HEK293 (cell line): ENCODE data around the gene NFYB.
A peak's percentile ranks its signal among the peaks of the same experiment; 100 is the strongest.

Experiments
- CTCF ChIA-PET: fragments of 350-600 bp; formaldehyde crosslinking; extraction: SDS; loops from one replicate; lab custom pipeline; 2021; ENCODE audit warnings: antibody characterized with exemption; lab: Yijun Ruan, JAX
- POLR2A ChIA-PET: fragments of 300-600 bp; formaldehyde crosslinking; extraction: SDS; loops from one replicate; lab custom pipeline; 2020; ENCODE audit warnings: antibody characterized with exemption, inconsistent platforms; lab: Yijun Ruan, JAX
- H3K27ac ChIP-seq: fragments of 200-500 bp; sonication (Bioruptor generic); 2 replicates; pipeline ENCODE4 v1.5.1; 2014; ENCODE audit warnings: low read depth, low read length, control low read depth, inconsistent platforms; ENCODE audit errors: extremely low read depth
- H3K36me3 ChIP-seq, 2 experiments: fragments of 200-500 bp in 1 of 2; sonication (Bioruptor generic) in 1 of 2; 1 replicate in 1 of 2; 2 replicates in 1 of 2; pipeline ENCODE4 v1.5.1; 2014 to 2017; ENCODE audit warnings: inconsistent platforms in 2 of 2, low read length in 2 of 2; ENCODE audit not compliant: control insufficient read depth in 2 of 2, insufficient read depth in 1 of 2
- H3K4me1 ChIP-seq: fragments of 200-500 bp; sonication (Bioruptor generic); 2 replicates; pipeline ENCODE4 v1.5.1; 2014; ENCODE audit warnings: mild to moderate bottlenecking, low read length, inconsistent platforms; ENCODE audit not compliant: control insufficient read depth, insufficient read depth
- H3K4me3 ChIP-seq: 2 replicates; pipeline ENCODE4 v1.5.1; 2011; ENCODE audit warnings: low read depth, mild to moderate bottlenecking, control low read depth, low read length, moderate library complexity
- H3K9me3 ChIP-seq: fragments of 200-500 bp; sonication (Bioruptor generic); 2 replicates; pipeline ENCODE4 v1.5.1; 2014; ENCODE audit warnings: low read depth, low read length, inconsistent platforms; ENCODE audit not compliant: control insufficient read depth, insufficient read depth
- IKZF3 ChIP-seq: fragments of 450-650 bp; IDR thresholded peaks from 2 replicates; pipeline ENCODE4 v1.5.0; 2018; ENCODE audit warnings: missing biosample characterization, mild to moderate bottlenecking, missing genetic modification characterization, moderate library complexity
- MEIS1 ChIP-seq: sonication (generic); formaldehyde crosslinking; IDR thresholded peaks from 2 replicates; pipeline ENCODE4 v1.8.1; 2022; ENCODE audit warnings: missing genetic modification reagents, mild to moderate bottlenecking, borderline replicate concordance
- MZF1 ChIP-seq: fragments of 450-650 bp; formaldehyde crosslinking; IDR thresholded peaks from 2 replicates; pipeline ENCODE4 v1.5.1; 2017; ENCODE audit warnings: missing biosample characterization, missing genetic modification characterization, borderline replicate concordance
- ZBTB7A ChIP-seq: fragments of 450-650 bp; formaldehyde crosslinking; IDR thresholded peaks from 2 replicates; pipeline ENCODE4 v1.5.1; 2016; ENCODE audit warnings: low read depth, missing biosample characterization, missing genetic modification characterization
- ZNF10 ChIP-seq: fragments of 450-650 bp; formaldehyde crosslinking; IDR thresholded peaks from 2 replicates; pipeline ENCODE4 v1.5.1; 2017; ENCODE audit warnings: missing biosample characterization, missing genetic modification characterization
- ZNF140 ChIP-seq: fragments of 450-650 bp; formaldehyde crosslinking; IDR thresholded peaks from 2 replicates; pipeline ENCODE4 v1.5.1; 2016; ENCODE audit warnings: missing biosample characterization, missing genetic modification characterization
- ZNF184 ChIP-seq: fragments of 450-650 bp; IDR thresholded peaks from 2 replicates; pipeline ENCODE4 v1.5.1; 2018; ENCODE audit warnings: missing biosample characterization, mild to moderate bottlenecking, missing genetic modification characterization
- ZNF248 ChIP-seq: fragments of 450-650 bp; formaldehyde crosslinking; IDR thresholded peaks from 2 replicates; pipeline ENCODE4 v1.5.1; 2017; ENCODE audit warnings: missing biosample characterization, missing genetic modification characterization
- ZNF335 ChIP-seq: fragments of 450-650 bp; formaldehyde crosslinking; conservative IDR thresholded peaks from 2 replicates; pipeline ENCODE4 v1.5.1; 2016; ENCODE audit warnings: missing biosample characterization, missing genetic modification characterization
- ZNF341 ChIP-seq: fragments of 450-650 bp; formaldehyde crosslinking; IDR thresholded peaks from 2 replicates; pipeline ENCODE4; 2016; ENCODE audit warnings: low read depth, missing biosample characterization, missing genetic modification characterization
- ZNF488 ChIP-seq: fragments of 450-650 bp; formaldehyde crosslinking; IDR thresholded peaks from 2 replicates; pipeline ENCODE4 v1.5.1; 2016; ENCODE audit warnings: missing biosample characterization, missing genetic modification characterization
- ZNF629 ChIP-seq: fragments of 450-650 bp; formaldehyde crosslinking; IDR thresholded peaks from 2 replicates; pipeline ENCODE4 v1.5.1; 2017; ENCODE audit warnings: missing biosample characterization, missing genetic modification characterization
- ZNF670 ChIP-seq: fragments of 450-650 bp; formaldehyde crosslinking; IDR thresholded peaks from 2 replicates; pipeline ENCODE4 v1.5.1; 2016; ENCODE audit warnings: missing biosample characterization, missing genetic modification characterization, low read depth
- ZNF776 ChIP-seq: fragments of 450-650 bp; formaldehyde crosslinking; IDR thresholded peaks from 2 replicates; pipeline ENCODE4 v1.5.0; 2017; ENCODE audit warnings: missing biosample characterization, missing genetic modification characterization, borderline replicate concordance
- ZNF785 ChIP-seq: fragments of 450-650 bp; formaldehyde crosslinking; IDR thresholded peaks from 2 replicates; pipeline ENCODE4 v1.5.1; 2016; ENCODE audit warnings: missing biosample characterization, missing genetic modification characterization
- ZSCAN30 ChIP-seq: fragments of 450-650 bp; IDR thresholded peaks from 2 replicates; pipeline ENCODE4 v1.5.1; 2018; ENCODE audit warnings: missing biosample characterization, mild to moderate bottlenecking, missing genetic modification characterization, moderate library complexity
- TF ChIP-seq, protein P1 (sequence below): fragments of 450-650 bp; formaldehyde crosslinking; conservative IDR thresholded peaks from 2 replicates; pipeline ENCODE4 v1.5.1; 2016; ENCODE audit warnings: low read depth, missing biosample characterization, missing genetic modification characterization

NFYB gene

GRCh38 chr12:104147346-104147745 is 9.3 kb upstream of the NFYB start:
- POLR2A ChIA-PET: interaction anchor here (2.8 kb wide), 1 partner anchor 9 kb away, joined by 7 read pairs; the partner anchor contains the start of gene NFYB
- H3K27ac ChIP-seq: no peak overlapping the region
- no peak for TF ChIP-seq ZNF341 (tag by site-specific recombination)
- no peaks in the 10 kb centered on the region for H3K9me3 ChIP-seq
- no peaks in the 10 kb centered on the region for H3K36me3 ChIP-seq
- CTCF ChIA-PET: no interaction called here
- H3K4me1 ChIP-seq: no peaks in the 10 kb centered on the region
- H3K4me3 ChIP-seq: no peak overlapping the region

GRCh38 chr12:104143918-104144317 is 5.9 kb upstream of the NFYB start:
- H3K4me1 ChIP-seq: 0 out of 2 replicates have a peak, but pooled peaks cover under 1% of the 10 kb centered on the region
- CTCF ChIA-PET: no interaction called here
- no peak overlapping the region for H3K4me3 ChIP-seq
- no peak for TF ChIP-seq ZNF488 (tag by site-specific recombination)
- TF ChIP-seq ZBTB7A (tag by site-specific recombination): no peak
- TF ChIP-seq ZNF776 (tag by site-specific recombination): no peak
- no peak for TF ChIP-seq ZNF10 (tag by site-specific recombination)
- no peak for TF ChIP-seq ZSCAN30
- TF ChIP-seq ZNF335 (tag by site-specific recombination): no peak
- no peak for TF ChIP-seq ZNF629 (tag by site-specific recombination)
- no peak for TF ChIP-seq ZNF785 (tag by site-specific recombination)
- peak; percentile 69; the same call in 1 of the 2 replicates for TF ChIP-seq ZNF140 (tag by site-specific recombination)
- TF ChIP-seq ZNF248 (tag by site-specific recombination): no peak
- TF ChIP-seq ZNF184: peak; percentile 95
- TF ChIP-seq ZNF670 (tag by site-specific recombination): no peak
- no peak for TF ChIP-seq MZF1 (tag by site-specific recombination)
- no peak for TF ChIP-seq IKZF3 (tag by site-specific recombination)
- POLR2A ChIA-PET: no interaction called here
- no peaks in the 10 kb centered on the region for H3K9me3 ChIP-seq
- no peak overlapping the region for H3K27ac ChIP-seq
- H3K36me3 ChIP-seq: no peaks in the 10 kb centered on the region

DNA sequence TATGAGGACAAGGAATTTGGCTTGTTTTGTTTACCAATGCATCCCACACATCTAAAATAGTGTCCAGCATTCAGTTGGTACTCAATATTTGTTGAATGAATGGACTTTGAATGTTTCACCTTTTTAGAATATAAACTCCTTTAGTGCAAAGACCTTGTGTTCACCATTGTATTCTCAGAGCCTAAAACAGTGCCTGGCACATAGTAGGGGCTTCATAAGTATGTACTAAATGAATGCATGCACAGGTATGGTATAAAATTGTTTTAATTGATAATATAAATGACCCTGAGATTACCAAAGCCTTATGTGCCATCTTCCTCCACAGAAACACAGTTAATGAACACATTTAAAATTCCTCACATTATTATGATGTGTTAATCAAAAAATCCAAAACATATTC is 5.0 kb upstream of the NFYB start:
- Histone ChIP-seq H3K27ac (no peak overlapping the region), H3K4me1 (peaks cover 5% of the 10 kb centered on the region; the same call in 1 of the 2 replicates), H3K36me3 (no peaks in the 10 kb centered on the region), H3K9me3 (no peaks in the 10 kb centered on the region), H3K4me3 (no peak overlapping the region)
- ChIA-PET POLR2A (no interaction called here), CTCF (no interaction called here)
- TF ChIP-seq, protein P1, sequence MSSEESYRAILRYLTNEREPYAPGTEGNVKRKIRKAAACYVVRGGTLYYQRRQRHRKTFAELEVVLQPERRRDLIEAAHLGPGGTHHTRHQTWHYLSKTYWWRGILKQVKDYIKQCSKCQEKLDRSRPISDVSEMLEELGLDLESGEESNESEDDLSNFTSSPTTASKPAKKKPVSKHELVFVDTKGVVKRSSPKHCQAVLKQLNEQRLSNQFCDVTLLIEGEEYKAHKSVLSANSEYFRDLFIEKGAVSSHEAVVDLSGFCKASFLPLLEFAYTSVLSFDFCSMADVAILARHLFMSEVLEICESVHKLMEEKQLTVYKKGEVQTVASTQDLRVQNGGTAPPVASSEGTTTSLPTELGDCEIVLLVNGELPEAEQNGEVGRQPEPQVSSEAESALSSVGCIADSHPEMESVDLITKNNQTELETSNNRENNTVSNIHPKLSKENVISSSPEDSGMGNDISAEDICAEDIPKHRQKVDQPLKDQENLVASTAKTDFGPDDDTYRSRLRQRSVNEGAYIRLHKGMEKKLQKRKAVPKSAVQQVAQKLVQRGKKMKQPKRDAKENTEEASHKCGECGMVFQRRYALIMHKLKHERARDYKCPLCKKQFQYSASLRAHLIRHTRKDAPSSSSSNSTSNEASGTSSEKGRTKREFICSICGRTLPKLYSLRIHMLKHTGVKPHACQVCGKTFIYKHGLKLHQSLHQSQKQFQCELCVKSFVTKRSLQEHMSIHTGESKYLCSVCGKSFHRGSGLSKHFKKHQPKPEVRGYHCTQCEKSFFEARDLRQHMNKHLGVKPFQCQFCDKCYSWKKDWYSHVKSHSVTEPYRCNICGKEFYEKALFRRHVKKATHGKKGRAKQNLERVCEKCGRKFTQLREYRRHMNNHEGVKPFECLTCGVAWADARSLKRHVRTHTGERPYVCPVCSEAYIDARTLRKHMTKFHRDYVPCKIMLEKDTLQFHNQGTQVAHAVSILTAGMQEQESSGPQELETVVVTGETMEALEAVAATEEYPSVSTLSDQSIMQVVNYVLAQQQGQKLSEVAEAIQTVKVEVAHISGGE (tag by site-specific recombination): no peak
- TF ChIP-seq MEIS1: no peak
